ENCODE measurements around the gene RCOR1.
"Not testable (repeated sequence)": the region's sequence is repeated elsewhere in the genome, so short reads cannot be mapped to it uniquely, and the experiment has no call there.

RCOR1 gene

DNA sequence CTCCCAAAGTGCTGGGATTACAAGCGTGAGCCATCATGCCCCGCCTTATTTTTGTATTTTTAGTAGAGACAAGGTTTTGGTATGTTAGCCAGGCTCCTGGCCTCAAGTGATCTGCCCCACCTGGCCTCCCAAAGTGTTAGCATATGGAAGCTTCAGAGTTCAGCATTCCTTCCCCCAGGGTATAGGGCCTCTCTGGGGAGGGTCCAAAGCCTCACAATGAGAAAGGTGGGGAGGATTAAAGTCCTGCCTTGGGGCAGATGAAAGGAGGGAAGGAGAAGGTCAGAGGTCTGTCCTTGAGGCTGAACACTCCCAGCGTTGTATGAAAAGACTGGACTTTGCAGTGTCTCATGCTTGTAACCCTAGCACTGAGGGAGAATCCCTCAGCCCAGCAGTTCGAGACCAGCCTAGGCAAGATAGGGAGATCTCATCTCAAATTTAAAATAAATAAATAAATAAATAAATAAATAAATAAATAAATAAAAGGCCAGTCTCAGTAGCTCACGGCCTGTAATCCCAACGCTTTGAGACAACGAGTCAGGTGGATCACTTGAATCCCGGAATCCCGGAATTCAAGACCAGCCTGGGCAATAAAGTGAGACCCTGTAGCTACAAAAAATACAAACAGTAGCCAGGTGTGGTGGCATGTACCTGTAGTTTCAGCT is 22.0 kb upstream of the RCOR1 start:
- in situ Hi-C loops (cut with MboI; ENCODE audit: low sequenced_read_pairs) = no loop called here

DNA sequence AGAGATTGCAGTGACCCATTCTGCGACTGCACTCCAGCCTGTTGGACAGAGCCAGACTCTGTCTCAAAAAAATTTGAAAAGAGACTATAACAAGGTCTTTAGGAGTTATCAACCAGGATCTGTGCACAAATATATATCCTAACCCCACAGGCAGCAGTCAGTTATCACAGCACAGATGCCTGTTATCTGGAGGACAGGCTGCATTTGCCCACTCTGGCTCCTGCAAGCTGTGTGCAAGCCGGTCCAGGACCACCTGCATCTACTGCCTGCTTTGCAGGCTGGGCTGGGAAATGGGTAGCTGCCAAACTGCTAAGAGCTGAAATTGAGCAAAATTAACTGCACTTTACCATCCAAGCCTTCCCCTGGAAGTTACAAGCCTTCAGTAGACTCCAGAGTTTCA is 21.4 kb upstream of the RCOR1 start:
- in situ Hi-C loops (cut with MboI; ENCODE audit: low sequenced_read_pairs) = no loop called here

DNA sequence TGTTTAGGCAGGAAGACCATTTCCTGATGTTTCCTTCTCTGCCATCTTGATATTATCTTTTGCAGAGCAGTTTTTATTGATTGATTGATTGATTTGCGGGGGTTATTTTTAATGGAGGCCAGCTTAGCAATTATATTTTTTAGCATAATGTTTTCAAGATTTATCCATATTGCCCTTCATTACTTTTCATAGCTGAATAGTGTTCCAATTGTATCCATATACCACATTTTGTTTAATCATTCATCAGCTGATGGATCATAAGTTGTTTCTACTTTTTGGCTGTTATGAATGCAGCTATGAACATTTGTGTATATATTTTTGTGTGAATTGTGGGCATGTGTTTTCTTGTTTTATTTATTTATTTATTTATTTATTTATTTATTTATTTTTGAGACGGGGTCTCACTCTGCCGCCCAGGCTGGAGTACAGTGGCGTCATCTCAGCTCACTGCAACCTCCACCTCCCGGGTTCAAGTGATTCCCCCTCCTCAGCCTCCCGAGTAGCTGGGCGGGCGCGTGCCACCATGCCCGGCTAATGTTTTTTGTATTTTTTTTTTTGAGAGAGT is 20.9 kb upstream of the RCOR1 start:
- in situ Hi-C loops (cut with MboI; ENCODE audit: low sequenced_read_pairs) = no loop called here

DNA sequence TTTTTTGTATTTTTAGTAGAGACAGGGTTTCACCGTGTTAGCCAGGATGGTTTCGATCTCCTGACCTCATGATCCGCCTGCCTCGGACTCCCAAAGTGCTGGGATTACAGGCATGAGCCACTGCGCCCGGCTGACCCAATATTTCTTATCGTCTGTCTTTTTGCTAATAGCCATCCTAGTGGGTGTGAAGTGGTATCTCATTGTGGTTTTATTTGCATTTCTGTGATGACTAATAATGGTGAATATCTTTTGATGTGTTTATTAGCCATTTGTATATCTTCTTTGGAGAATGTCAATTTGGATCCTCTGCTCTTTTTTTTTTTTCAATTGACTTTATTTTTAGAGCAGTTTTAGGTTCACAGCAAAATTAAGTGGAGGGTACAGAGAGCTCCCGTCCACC is 19.3 kb upstream of the RCOR1 start:
- in situ Hi-C loops (cut with MboI; ENCODE audit: low sequenced_read_pairs) = not testable (repeated sequence)

DNA sequence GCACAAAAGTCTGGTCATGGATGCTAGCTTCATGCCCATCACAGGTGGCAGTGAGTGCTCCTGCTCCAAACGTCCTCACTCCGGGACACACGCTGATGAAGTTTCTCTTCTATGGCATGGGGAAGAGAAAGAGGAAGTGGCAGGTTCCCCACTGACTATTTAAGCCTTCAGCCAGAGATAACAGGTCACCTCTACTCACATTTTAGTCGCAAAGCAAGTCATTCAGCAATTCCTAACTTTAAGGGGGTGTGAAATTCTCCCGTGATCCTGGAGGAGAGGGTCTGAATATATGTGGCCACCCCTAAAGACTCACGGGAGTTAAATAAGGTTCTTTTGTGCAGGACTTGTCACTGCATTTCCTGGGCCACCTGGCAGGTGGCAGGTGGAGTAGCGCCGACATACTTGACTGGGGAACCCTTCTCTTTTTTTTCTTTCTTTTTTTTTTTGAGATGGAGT is 18.8 kb upstream of the RCOR1 start:
- in situ Hi-C loops (cut with MboI; ENCODE audit: low sequenced_read_pairs) = no loop called here

GRCh38 chr14:102574281-102575159 is 17.9 kb upstream of the RCOR1 start:
- in situ Hi-C loops (cut with MboI; ENCODE audit: low sequenced_read_pairs) = no loop called here

DNA sequence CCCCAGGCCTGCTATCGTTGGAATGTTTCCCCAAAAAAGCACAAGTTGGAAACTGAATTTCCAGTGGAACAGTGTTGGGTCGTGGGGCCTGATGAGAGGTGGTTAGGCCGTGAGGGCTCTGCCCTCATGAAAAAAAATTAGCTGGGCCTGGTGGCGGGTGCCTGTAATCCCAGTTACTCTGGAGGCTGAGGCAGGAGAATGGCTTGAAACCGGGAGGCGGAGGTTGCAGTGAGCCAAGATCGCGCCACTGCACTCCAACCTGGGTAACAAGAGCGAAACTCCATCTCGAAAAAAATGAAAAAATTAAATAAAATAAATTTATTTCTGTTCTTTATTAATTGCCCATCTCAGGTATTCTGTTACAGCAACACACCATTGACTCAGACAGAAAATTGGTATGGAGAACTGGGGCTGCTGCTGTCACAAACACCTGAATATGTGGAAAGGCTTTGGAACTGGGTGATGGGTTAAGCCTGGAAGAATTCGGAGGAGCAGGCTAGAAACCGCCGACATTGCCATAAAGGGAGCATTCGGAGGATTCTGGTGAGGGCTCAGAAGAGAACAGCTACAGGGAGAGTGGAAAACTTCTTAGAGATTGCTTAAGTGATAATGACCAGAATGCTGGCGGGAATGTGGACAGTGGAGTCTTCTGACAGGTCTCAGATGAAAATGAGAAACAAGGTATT is 17.1 kb upstream of the RCOR1 start:
- in situ Hi-C loops (cut with MboI; ENCODE audit: low sequenced_read_pairs) = no loop called here

DNA sequence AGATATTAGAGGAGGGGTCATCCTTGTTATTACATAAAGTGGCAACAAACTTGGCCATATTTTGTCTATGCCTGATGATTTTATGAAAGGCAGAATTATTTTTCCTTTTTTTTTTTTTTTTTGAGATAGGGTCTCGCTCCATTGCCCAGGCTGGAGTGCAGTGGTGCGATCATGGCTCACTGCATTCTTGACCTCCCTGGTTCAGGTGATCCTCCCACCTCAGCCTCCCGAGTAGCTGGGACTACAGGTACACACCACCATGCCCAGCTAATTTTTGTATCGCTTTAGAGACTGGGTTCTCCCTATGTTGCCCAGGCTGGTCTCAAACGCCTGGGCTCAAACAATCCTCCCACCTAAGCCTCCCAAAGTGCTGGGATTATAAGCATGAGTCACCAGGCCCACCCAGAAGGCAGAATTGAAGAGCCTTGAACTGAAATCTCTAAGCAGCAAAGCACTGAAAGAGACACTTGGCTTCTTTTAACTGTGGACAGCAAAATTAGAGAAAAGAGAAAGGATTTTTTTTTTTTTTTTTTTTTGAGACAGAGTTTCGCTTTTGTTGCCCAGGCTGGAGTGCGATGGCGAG is 16.5 kb upstream of the RCOR1 start:
- in situ Hi-C loops (cut with MboI; ENCODE audit: low sequenced_read_pairs) = not testable (repeated sequence)

DNA sequence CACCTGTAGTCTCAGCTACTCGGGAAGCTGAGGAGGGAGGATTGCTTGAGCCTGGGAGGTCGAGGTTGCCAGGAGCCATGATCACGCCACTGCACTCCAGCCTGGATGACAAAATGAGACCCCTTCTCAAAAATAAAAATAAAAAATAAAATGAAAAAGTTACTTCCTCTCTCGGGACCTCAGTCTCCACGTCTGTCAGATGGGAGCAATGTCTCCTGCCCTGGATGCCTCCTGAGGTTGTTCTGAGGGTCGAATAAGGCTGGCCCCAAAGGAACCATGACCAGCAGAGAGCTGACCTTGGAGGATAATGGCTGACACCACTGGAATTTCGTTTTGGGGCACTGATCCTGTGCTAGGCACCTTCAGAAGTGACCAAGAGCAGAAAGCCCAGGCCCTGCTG is 13.6 kb upstream of the RCOR1 start:
- in situ Hi-C loops (cut with MboI; ENCODE audit: low sequenced_read_pairs) = no loop called here

- in situ Hi-C loops (cut with MboI; ENCODE audit: low sequenced_read_pairs) = no loop called here
Observed at GRCh38 chr14:102579696-102580549, 12.5 kb upstream of the RCOR1 start.

DNA sequence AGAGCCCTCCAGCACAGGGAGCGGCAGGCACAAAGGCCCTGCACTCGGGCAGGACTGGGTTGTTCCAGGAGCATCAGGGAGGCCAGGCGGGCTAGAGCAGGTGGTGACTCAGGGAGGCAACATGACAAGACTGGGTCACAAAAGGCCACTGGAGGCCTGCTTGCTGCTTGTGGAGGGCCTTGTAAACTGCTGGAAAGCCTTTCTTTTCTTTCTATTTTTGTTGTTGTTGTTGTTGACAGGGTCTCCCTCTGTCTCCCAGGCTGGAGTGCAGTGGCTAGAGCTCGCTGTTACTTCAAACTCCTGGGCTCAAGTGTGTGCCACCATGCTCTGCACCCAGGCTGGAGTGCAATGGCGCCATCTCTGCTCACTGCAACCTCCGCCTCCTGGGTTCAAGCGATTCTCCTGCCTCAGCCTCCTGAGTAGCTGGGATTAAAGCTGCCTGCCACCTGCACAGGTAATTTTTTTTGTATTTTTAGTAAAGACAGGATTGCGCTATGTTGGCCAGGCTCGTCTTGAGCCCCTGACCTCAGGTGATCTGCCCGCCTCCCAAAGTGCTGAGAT is 11.8 kb upstream of the RCOR1 start:
- in situ Hi-C loops (cut with MboI; ENCODE audit: low sequenced_read_pairs) = no loop called here

DNA sequence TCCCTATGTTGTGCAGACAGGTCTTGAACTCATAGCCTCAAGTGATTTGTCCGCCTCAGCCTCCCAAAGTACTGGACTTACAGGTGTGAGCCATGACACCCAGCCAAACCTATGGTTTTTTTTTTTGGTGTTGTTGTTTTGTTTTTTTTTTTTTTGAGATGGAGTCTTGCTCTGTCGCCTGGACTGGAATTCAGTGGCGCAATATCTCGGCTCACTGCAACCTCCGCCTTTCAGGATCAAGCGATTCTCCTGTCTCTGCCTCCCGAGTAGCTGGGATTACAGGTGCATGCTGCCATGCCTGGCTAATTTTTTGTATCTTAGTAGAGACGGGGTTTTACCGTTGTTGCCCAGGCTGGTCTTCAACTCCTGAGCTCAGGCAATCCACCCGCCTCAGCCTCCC is 11.3 kb upstream of the RCOR1 start:
- in situ Hi-C loops (cut with MboI; ENCODE audit: low sequenced_read_pairs) = no loop called here

GRCh38 chr14:102583726-102584125 is 8.7 kb upstream of the RCOR1 start:
- in situ Hi-C loops (cut with MboI; ENCODE audit: low sequenced_read_pairs) = no loop called here

GRCh38 chr14:102584871-102585869 is 7.3 kb upstream of the RCOR1 start:
- in situ Hi-C loops (cut with MboI; ENCODE audit: low sequenced_read_pairs) = no loop called here

GRCh38 chr14:102586420-102587104 is 5.9 kb upstream of the RCOR1 start:
- in situ Hi-C loops (cut with MboI; ENCODE audit: low sequenced_read_pairs) = no loop called here

- in situ Hi-C loops (cut with MboI; ENCODE audit: low sequenced_read_pairs) = no loop called here
Observed at GRCh38 chr14:102588821-102589220, 3.6 kb upstream of the RCOR1 start.

GRCh38 chr14:102589761-102590290 is 2.6 kb upstream of the RCOR1 start:
- in situ Hi-C loops (cut with MboI; ENCODE audit: low sequenced_read_pairs) = no loop called here

DNA sequence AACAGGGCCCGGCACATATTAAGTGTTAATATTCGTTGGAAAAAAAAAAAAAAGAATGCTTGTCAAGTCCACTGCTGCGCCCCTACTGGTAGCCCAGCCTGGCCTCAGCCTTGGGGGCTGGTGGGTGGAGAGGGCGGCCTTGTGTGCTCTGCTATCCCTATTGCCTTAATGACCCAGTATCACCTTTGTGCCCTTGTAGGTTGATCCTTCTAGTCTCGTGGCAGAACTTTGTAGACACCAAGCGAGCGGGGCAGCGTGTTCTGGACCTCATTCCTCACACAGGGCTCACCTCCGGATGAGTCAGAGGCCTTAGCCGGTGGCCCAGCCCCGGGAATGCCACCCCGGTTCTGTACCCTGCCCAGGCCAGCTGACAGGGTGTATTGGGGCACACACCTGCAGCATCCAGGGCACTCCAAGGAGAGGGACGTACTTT is 1.8 kb upstream of the RCOR1 start:
- in situ Hi-C loops (cut with MboI; ENCODE audit: low sequenced_read_pairs) = no loop called here

Data from hTERT RPE-1 (cell line).